ENCODE data around the gene MYOF. TPM values are rescaled to one million over a fixed set of nuclear protein-coding genes. Genes with fewer than 3 reads are reported as not detected.
A peak's percentile ranks its signal among the peaks of the same experiment; 100 is the strongest.

Gene MYOF
- total RNA-seq, 1 donor from 2014 or later = 208 TPM

GRCh38 chr10:93458821-93459257 is 23.3 kb downstream of the MYOF start:
- TF ChIP-seq, protein P1, sequence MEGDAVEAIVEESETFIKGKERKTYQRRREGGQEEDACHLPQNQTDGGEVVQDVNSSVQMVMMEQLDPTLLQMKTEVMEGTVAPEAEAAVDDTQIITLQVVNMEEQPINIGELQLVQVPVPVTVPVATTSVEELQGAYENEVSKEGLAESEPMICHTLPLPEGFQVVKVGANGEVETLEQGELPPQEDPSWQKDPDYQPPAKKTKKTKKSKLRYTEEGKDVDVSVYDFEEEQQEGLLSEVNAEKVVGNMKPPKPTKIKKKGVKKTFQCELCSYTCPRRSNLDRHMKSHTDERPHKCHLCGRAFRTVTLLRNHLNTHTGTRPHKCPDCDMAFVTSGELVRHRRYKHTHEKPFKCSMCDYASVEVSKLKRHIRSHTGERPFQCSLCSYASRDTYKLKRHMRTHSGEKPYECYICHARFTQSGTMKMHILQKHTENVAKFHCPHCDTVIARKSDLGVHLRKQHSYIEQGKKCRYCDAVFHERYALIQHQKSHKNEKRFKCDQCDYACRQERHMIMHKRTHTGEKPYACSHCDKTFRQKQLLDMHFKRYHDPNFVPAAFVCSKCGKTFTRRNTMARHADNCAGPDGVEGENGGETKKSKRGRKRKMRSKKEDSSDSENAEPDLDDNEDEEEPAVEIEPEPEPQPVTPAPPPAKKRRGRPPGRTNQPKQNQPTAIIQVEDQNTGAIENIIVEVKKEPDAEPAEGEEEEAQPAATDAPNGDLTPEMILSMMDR (conservative IDR thresholded peaks at IDR 0.05; ENCODE audit: low read depth, low read length) = no peak
- DNase-seq (ENCODE audit: low read depth) = peak; percentile 100
- H3K4me3 ChIP-seq (ENCODE audit: low read depth, low read length) = no peak overlapping the region

DNA sequence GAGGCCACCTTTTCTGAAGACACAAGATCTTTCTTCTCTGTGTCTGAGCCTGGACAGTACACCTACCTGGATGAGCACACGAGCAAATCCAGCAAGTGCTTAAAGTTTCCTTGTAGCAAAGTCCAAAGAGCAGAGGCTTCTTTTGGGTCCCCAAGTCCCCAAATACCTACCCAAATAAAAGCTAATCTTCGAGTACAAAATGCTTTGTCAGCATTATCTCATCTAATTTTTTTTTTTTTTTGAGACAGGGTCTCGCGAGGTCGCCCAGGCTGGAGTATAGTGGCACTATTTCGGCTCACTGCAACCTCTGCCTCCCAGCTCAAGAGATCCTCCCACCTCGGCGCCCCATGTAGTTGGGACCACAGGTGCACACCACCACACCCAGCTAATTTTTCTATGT is 24.6 kb downstream of the MYOF start:
- DNase-seq (ENCODE audit: low read depth) = no peak
- H3K4me3 ChIP-seq (ENCODE audit: low read depth, low read length) = no peak overlapping the region
- TF ChIP-seq, protein P1 (conservative IDR thresholded peaks at IDR 0.05; ENCODE audit: low read depth, low read length) = no peak

DNA sequence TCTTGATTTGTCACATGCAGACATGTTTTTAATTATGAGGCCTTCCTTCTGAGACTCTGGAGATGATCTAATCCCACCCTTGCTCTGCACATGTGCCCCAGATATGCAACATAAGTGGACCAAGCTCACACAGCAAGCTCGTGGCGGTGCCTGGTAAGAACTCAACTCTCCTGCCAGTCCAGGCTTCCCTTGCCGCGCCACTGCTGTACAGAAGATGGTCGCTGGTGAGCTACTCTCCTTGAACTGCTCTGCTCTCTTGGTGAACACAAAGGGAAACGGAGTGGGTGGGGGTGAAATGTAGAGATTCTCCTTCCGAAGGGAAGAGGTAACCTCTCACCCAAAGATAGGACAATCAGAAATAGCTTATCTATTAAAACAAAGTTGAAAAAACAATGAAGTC is 25.7 kb downstream of the MYOF start:
- no peak overlapping the region for H3K4me3 ChIP-seq (ENCODE audit: low read depth, low read length)
- DNase-seq (ENCODE audit: low read depth) = no peak
- TF ChIP-seq, protein P1 (conservative IDR thresholded peaks at IDR 0.05; ENCODE audit: low read depth, low read length) = no peak

DNA sequence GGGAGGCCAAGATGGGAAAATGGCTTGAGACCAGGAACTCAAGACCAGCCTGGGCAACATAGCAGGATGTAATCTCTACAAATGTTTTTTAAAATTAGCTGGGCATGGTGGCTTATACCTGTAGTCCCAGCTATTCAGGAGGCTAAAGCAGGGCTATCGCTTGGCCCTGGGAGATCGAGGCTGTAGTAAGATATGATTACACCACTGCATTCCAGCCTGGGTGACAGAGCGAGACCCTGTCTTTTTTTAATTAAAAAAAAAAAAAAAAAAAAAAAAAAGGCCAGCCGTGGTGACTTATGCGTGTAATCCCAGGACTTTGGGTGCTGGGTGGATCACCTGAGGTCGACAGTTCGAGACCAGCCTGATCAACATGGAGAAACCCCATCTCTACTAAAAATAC is 27.4 kb downstream of the MYOF start:
- TF ChIP-seq, protein P1 (conservative IDR thresholded peaks at IDR 0.05; ENCODE audit: low read depth, low read length) = no peak
- DNase-seq (ENCODE audit: low read depth) = no peak
- H3K4me3 ChIP-seq (ENCODE audit: low read depth, low read length) = no peak overlapping the region

GRCh38 chr10:93454146-93454545 is 28.0 kb downstream of the MYOF start:
- DNase-seq (ENCODE audit: low read depth) = no peak

GRCh38 chr10:93452143-93452542 is 30.0 kb downstream of the MYOF start:
- H3K4me3 ChIP-seq (ENCODE audit: low read depth, low read length) = no peak overlapping the region

More at GRCh38 chr10:93454146-93454545, 28.0 kb downstream of the MYOF start:
- TF ChIP-seq, protein P1 (conservative IDR thresholded peaks at IDR 0.05; ENCODE audit: low read depth, low read length) = no peak
- no peak overlapping the region for H3K4me3 ChIP-seq (ENCODE audit: low read depth, low read length)

More at GRCh38 chr10:93452143-93452542, 30.0 kb downstream of the MYOF start:
- DNase-seq (ENCODE audit: low read depth) = no peak
- TF ChIP-seq, protein P1 (conservative IDR thresholded peaks at IDR 0.05; ENCODE audit: low read depth, low read length) = no peak

Measured in epithelial cell of proximal tubule (primary cell).